ENCODE measurements around the gene DQX1.

DNA sequence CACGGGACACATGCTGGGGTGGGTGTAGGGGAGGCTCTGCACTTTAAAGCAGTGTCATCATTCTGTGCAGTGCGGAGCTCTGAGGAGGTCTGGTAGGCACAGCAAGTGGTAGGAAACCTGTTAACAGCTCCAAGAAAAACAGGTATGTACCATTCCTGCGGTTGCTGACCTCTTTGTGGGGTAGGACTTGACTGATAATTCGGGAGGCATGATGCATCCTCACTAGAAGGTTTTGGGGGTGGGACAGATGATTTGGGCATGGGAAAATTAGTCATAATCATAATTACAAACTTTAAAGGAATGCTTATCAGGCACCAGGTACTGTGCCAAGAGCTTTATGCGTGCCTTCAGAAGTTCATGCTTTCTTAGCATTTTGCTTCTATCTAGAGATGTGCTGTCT, 38.2 kb upstream of the DQX1 start:
- TF ChIP-seq, protein P1, sequence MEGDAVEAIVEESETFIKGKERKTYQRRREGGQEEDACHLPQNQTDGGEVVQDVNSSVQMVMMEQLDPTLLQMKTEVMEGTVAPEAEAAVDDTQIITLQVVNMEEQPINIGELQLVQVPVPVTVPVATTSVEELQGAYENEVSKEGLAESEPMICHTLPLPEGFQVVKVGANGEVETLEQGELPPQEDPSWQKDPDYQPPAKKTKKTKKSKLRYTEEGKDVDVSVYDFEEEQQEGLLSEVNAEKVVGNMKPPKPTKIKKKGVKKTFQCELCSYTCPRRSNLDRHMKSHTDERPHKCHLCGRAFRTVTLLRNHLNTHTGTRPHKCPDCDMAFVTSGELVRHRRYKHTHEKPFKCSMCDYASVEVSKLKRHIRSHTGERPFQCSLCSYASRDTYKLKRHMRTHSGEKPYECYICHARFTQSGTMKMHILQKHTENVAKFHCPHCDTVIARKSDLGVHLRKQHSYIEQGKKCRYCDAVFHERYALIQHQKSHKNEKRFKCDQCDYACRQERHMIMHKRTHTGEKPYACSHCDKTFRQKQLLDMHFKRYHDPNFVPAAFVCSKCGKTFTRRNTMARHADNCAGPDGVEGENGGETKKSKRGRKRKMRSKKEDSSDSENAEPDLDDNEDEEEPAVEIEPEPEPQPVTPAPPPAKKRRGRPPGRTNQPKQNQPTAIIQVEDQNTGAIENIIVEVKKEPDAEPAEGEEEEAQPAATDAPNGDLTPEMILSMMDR (IDR thresholded peaks at IDR 0.05) = no peak
- TF ChIP-seq POLR2A (IDR thresholded peaks at IDR 0.05) = no peak
- no peak for TF ChIP-seq POLR2AphosphoS5 (IDR thresholded peaks at IDR 0.05)

Measured in suprapubic skin (tissue), 4 donors.